OCI-LY7 (cell line): ENCODE data around the gene PWWP2B. TPM values are rescaled to one million over a fixed set of nuclear protein-coding genes. Genes with fewer than 3 reads are reported as not detected.
"Not testable (repeated sequence)": the region's sequence is repeated elsewhere in the genome, so short reads cannot be mapped to it uniquely, and the experiment has no call there.

Experiments
- BruUV-seq: library from RNA; stranded (reverse); fragments of 400-500 nt; replicated peaks from 2 replicates; lab custom pipeline; 2021; lab: Mats Ljungman, UMichigan
- CTCF ChIA-PET: fragments of 300-600 bp; sonication (Branson Sonifier 250); formaldehyde crosslinking; loops from one replicate; lab custom pipeline; 2022; ENCODE audit warnings: antibody characterized with exemption; ENCODE audit not compliant: unreplicated experiment; lab: Charles Lee
- POLR2A ChIA-PET: fragments of 300-600 bp; sonication (Branson Sonifier 250); formaldehyde crosslinking; loops from one replicate; lab custom pipeline; 2022; ENCODE audit warnings: antibody characterized with exemption; lab: Charles Lee
- DNase-seq: peaks from one replicate; pipeline ENCODE4 v3.0.0-alpha.2; 2015; ENCODE audit warnings: low spot score
- H2AFZ ChIP-seq: fragments of 200-600 bp; sonication (generic), shearing (Covaris generic); 2 replicates; pipeline ENCODE4 v1.6.1; 2014; ENCODE audit warnings: mild to moderate bottlenecking, antibody characterized with exemption, low read length, moderate library complexity
- H3K27ac ChIP-seq: fragments of 200-600 bp; sonication (generic); 2 replicates; pipeline ENCODE4 v1.5.1; 2014; ENCODE audit warnings: mixed run types, low read depth, mild to moderate bottlenecking, moderate library complexity, low read length, inconsistent platforms; ENCODE audit not compliant: poor library complexity, severe bottlenecking
- H3K36me3 ChIP-seq: fragments of 200-600 bp; sonication (generic); 2 replicates; pipeline ENCODE4 v1.6.1; 2014; ENCODE audit warnings: mild to moderate bottlenecking, antibody characterized with exemption, low read length, moderate library complexity, mixed read lengths; ENCODE audit not compliant: insufficient read depth
- H3K4me1 ChIP-seq: fragments of 200-600 bp; sonication (generic); 2 replicates; pipeline ENCODE4 v1.5.1; 2014; ENCODE audit warnings: mild to moderate bottlenecking, low read length; ENCODE audit not compliant: insufficient read depth, poor library complexity, severe bottlenecking
- H3K4me2 ChIP-seq: fragments of 200-600 bp; sonication (generic); 2 replicates; pipeline ENCODE4 v1.6.1; 2014; ENCODE audit warnings: mild to moderate bottlenecking, low read length
- H3K4me3 ChIP-seq: fragments of 200-600 bp; sonication (generic); 2 replicates; pipeline ENCODE4 v1.5.1; 2014; ENCODE audit warnings: mild to moderate bottlenecking, low read depth, low read length; ENCODE audit not compliant: poor library complexity, severe bottlenecking
- H3K79me2 ChIP-seq: fragments of 200-600 bp; sonication (generic); 2 replicates; pipeline ENCODE4 v1.6.1; 2016; ENCODE audit warnings: low read depth, mild to moderate bottlenecking, low read length, moderate library complexity, mixed read lengths; ENCODE audit not compliant: insufficient read depth
- H3K9me2 ChIP-seq: fragments of 200-600 bp; sonication (generic); 2 replicates; pipeline ENCODE4 v1.6.1; 2016; ENCODE audit warnings: mild to moderate bottlenecking, low read length, mixed read lengths; ENCODE audit not compliant: insufficient read depth
- H3K9me3 ChIP-seq: fragments of 200-600 bp; sonication (generic); 2 replicates; pipeline ENCODE4 v1.6.1; 2014; ENCODE audit warnings: mild to moderate bottlenecking, mixed run types, low read length, mixed read lengths
- H4K20me1 ChIP-seq: fragments of 200-600 bp; sonication (generic); 2 replicates; pipeline ENCODE4 v1.6.1; 2014; ENCODE audit warnings: mild to moderate bottlenecking, antibody characterized with exemption, low read length, moderate library complexity, mixed read lengths; ENCODE audit not compliant: insufficient read depth
- CTCF ChIP-seq: fragments of 200-600 bp; sonication (generic); conservative IDR thresholded peaks from 2 replicates; pipeline ENCODE4 v1.5.1; 2014; ENCODE audit warnings: mild to moderate bottlenecking, antibody characterized with exemption, low read length, moderate library complexity, mixed read lengths
- EZH2phosphoT487 ChIP-seq: fragments of 200-600 bp; sonication (generic); IDR thresholded peaks from 2 replicates; pipeline ENCODE4 v1.6.1; 2018; ENCODE audit warnings: low read depth, borderline replicate concordance, mild to moderate bottlenecking, mixed run types, antibody characterized with exemption, low read length, moderate library complexity, mixed read lengths
- intact Hi-C: fragments of 100-400 bp; cut with micrococcal nuclease; formaldehyde crosslinking; loops from one replicate; pipeline ENCODE4 v1.10.0; 2022; ENCODE audit not compliant: unreplicated experiment
- total RNA-seq, 2 experiments: library from RNA; depleted of rRNA in 1 of 2; stranded (reverse); fragments of >200 nt in 1 of 2; shearing (Covaris generic) in 1 of 2; gene quantifications; 2 replicates each; pipeline ENCODE4 v1.2.3, GENCODE V29; 2014 to 2022

Gene PWWP2B
- total RNA-seq, 2 experiments from 2014 or later, result 5.9 to 10.6 TPM

DNA sequence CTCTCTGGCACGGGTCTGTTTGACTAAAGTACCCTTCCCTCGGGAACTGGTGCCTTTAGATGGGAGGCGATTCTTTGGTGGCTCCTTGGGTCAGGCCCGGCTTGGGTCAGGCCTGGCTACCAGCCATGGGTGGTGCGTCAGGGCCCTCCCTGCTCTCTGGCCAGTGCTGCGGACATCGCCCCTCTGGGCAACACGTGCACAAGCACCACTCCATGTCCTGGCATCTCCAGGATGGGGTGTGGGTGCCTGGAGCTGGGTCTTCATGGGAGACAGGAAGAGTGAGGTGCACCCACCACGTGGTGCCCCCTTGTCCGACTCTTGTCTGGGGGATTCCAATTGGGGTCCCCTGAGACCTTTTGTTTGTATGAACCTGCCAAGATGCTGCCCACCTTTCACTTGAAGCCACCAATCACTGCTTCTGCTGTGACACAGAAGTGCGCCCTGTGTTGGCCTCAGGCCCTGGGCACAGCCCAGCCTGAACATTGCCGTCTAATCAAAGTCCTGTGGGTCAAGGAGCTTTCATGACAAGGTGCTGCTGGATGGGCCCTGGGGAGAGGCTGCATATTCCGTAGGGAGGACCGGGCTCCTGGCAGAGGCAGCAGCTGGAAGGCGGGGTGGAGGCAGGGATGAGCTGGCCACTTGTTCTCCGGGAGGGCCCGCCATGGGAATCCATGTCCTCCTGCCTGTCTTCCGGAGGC lies 11.1 kb upstream of the PWWP2B start:
- Histone ChIP-seq H3K9me3 (no peaks in the 10 kb centered on the region), H3K4me3 (no peak overlapping the region), H4K20me1 (no peaks in the 10 kb centered on the region), H3K4me2 (no peak overlapping the region), H2AFZ (no peak overlapping the region), H3K79me2 (no peaks in the 10 kb centered on the region), H3K9me2 (no peaks in the 10 kb centered on the region), H3K4me1 (peaks cover 5% of the 10 kb centered on the region), H3K36me3 (no peaks in the 10 kb centered on the region), H3K27ac (no peak overlapping the region)
- ChIA-PET POLR2A (interaction anchor here (0.8 kb wide), 1 partner anchor 82 kb away, joined by 3 read pairs; no protein-coding TSS in a partner anchor), CTCF (no interaction called here)
- TF ChIP-seq EZH2phosphoT487 (no peak), CTCF (no peak)
- BruUV-seq, result no TSS peak
- DNase-seq, result no peak
- intact Hi-C loops, result loop anchor here (5.0 to 10.0 kb wide), 2 partner anchors 149 to 251 kb away; partner anchors contain the start of gene INPP5A

DNA sequence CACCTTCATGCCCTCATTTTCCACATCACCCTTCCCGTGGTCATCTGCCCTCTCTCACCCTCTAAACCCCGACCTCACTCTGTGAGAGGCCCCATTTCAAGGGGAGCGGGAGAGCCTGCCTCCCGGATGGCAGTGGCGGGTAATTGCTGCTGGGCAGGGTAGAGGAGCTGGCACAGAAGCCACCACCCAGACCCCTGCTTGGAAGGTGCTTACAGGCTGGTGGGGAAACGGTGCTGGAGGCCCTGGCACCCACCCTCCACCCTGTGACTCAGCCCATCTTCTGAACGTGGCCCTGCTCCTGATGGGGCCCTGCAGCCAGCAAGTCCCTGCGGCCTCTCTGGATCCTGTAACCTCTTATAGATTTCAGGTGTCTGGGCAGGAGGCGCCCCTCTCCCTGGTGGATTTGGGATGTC lies 10.6 kb upstream of the PWWP2B start:
- intact Hi-C loops, result loop anchor here (5.0 to 10.0 kb wide), 2 partner anchors 148 to 251 kb away; partner anchors contain the start of gene INPP5A
- no peaks in the 10 kb centered on the region for H3K36me3 ChIP-seq
- no peak for DNase-seq
- no peaks in the 10 kb centered on the region for H4K20me1 ChIP-seq
- peaks cover 5% of the 10 kb centered on the region for H3K4me1 ChIP-seq
- TF ChIP-seq EZH2phosphoT487 (no peak), CTCF (no peak)
- no peaks in the 10 kb centered on the region for H3K9me3 ChIP-seq
- CTCF ChIA-PET, result no interaction called here
- no TSS peak for BruUV-seq
- POLR2A ChIA-PET, result no interaction called here
- no peaks in the 10 kb centered on the region for H3K79me2 ChIP-seq
- no peak overlapping the region for H2AFZ ChIP-seq
- no peak overlapping the region for H3K4me3 ChIP-seq
- H3K9me2 ChIP-seq, result no peaks in the 10 kb centered on the region
- no peak overlapping the region for H3K27ac ChIP-seq
- no peak overlapping the region for H3K4me2 ChIP-seq

DNA sequence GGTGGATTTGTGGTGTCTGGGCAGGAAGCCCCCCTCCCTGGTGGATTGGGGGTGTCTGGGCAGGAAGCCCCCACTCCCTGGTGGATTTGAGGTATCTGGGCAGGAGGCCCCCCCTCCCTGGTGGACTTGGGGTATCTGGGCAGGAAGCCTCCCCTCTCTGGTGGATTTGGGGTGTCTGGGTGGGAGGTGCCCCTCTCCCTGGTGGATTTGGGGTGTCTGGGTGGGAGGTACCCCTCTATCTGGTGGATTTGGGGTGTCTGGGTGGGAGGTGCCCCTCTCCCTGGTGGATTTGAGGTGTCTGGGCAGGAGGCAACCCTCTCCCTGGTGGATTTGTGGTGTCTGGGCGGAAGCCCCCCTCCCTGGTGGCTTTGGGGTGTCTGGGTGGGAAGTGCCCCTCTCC lies 10.1 kb upstream of the PWWP2B start:
- H3K9me3 ChIP-seq, H3K4me2 ChIP-seq, DNase-seq, POLR2A ChIA-PET, BruUV-seq, H4K20me1 ChIP-seq, H2AFZ ChIP-seq, CTCF ChIA-PET, H3K27ac ChIP-seq, H3K4me1 ChIP-seq, H3K9me2 ChIP-seq, H3K36me3 ChIP-seq, H3K79me2 ChIP-seq, H3K4me3 ChIP-seq: not testable (repeated sequence)
- intact Hi-C loops, result loop anchor here (5.0 to 10.0 kb wide), 2 partner anchors 148 to 250 kb away; partner anchors contain the start of gene INPP5A
